Central memory CD8-positive, alpha-beta T cell (primary cell): Measurements from ENCODE around the gene BICD1.

ENCODE experiments used
- ATAC-seq: fragments of 150-1000 bp; cut with Tn5 transposase; replicated peaks from 2 replicates; pipeline ENCODE4 v1.10.0; 2022; ENCODE audit warnings: mild to moderate bottlenecking, moderate FRiP score, moderate number of reproducible peaks; ENCODE audit not compliant: poor library complexity, severe bottlenecking; ENCODE audit errors: extremely low read depth
- DNase-seq, 2 donors: peaks; one replicate each; pipeline ENCODE4 v3.0.0; 2021; ENCODE audit warnings: low spot score in 2 of 2
- H3K27ac Mint-ChIP-seq: one replicate; pipeline ENCODE4 v1.8.0; 2022; ENCODE audit warnings: low read depth, mild to moderate bottlenecking, moderate library complexity, mixed read lengths
- H3K27me3 Mint-ChIP-seq: one replicate; pipeline ENCODE4 v1.8.0; 2022; ENCODE audit warnings: mixed read lengths
- H3K36me3 Mint-ChIP-seq: one replicate; pipeline ENCODE4 v1.8.0; 2022; ENCODE audit warnings: mild to moderate bottlenecking, moderate library complexity, mixed read lengths; ENCODE audit not compliant: insufficient read depth
- H3K4me1 Mint-ChIP-seq: one replicate; pipeline ENCODE4 v1.8.0; 2022; ENCODE audit warnings: mixed read lengths
- H3K4me3 Mint-ChIP-seq: one replicate; pipeline ENCODE4 v1.8.0; 2022; ENCODE audit warnings: mild to moderate bottlenecking, moderate library complexity, mixed read lengths
- H3K9me3 Mint-ChIP-seq: one replicate; pipeline ENCODE4 v1.8.0; 2022; ENCODE audit warnings: mixed read lengths

Gene BICD1

GRCh38 chr12:32293808-32294419 lies 187.3 kb downstream of the BICD1 start:
- Mint-ChIP-seq H3K36me3 (peaks cover 2% of the 10 kb centered on the region), H3K27me3 (no peaks in the 10 kb centered on the region), H3K27ac (no peak overlapping the region), H3K9me3 (no peaks in the 10 kb centered on the region), H3K4me3 (no peak overlapping the region), H3K4me1 (no peaks in the 10 kb centered on the region)
- ATAC-seq (no peak), DNase-seq (no peak)

DNA sequence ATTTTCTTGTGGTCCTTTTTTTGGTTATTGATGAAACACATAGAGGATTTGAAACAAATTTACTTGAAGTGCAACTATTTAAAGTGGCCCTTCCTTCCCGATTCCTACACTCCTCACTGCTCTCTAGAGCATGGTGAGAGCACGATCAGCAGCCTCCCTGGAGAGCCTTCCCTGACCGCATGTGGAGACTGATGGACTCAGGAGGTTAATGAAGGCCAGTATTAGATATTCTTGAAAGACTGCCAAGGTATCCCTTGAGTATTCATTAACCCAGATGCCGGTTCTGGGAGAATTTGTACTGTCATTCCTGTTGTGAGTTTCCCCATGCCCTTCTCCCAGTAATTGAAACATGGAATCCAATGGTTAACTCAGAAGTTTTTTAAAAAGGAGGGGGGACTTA lies 189.9 kb downstream of the BICD1 start:
- no peak overlapping the region for H3K4me3 Mint-ChIP-seq
- H3K36me3 Mint-ChIP-seq: peaks cover 1% of the 10 kb centered on the region
- no peak overlapping the region for H3K27ac Mint-ChIP-seq
- no peaks in the 10 kb centered on the region for H3K4me1 Mint-ChIP-seq
- no peaks in the 10 kb centered on the region for H3K27me3 Mint-ChIP-seq
- DNase-seq: no peak
- ATAC-seq: no peak
- H3K9me3 Mint-ChIP-seq: no peaks in the 10 kb centered on the region

DNA sequence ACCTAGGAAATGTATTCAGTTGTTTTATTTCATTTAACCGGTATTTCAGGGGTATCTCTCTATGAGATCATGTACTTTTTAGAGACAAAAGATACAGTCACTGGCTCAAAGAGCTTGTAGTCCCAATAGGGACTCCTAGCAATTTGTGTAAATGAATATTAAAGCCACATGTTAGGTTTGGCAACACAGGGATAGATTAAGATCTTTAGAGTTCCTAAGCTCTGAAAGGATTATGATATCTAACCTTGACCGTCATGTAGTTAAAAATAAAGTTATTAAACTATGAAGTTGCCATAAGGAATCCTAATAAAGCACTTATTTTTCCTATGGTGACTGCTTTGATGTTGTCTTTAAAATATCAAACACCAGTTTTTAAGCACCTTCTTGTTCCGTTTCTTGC lies 192.3 kb downstream of the BICD1 start:
- DNase-seq: no peak
- Mint-ChIP-seq H3K27ac (no peak overlapping the region), H3K4me1 (no peaks in the 10 kb centered on the region), H3K36me3 (peaks cover 1% of the 10 kb centered on the region), H3K4me3 (no peak overlapping the region), H3K27me3 (no peaks in the 10 kb centered on the region), H3K9me3 (no peaks in the 10 kb centered on the region)
- no peak for ATAC-seq

DNA sequence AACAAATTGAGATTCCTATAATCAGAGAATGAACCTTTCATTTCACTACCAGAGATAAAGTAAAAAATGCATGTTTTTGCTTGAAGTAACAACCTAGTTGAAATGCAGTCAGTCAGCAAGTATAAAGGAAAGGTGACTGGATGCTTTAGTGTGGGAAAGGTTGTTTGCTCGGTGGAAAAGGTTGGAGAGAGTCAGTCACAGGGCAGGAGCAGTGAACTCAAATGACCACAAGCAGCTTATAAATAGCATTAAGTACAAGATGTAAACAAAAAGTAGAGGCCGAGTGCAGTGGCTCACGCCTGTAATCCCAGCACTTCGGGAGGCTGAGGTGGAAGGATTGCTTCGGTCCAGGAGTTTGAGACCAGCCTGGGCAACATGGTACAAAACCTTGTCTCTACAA lies 194.6 kb downstream of the BICD1 start:
- DNase-seq: no peak
- no peak for ATAC-seq
- no peaks in the 10 kb centered on the region for H3K4me1 Mint-ChIP-seq
- no peaks in the 10 kb centered on the region for H3K9me3 Mint-ChIP-seq
- no peak overlapping the region for H3K4me3 Mint-ChIP-seq
- H3K27ac Mint-ChIP-seq: no peak overlapping the region
- H3K27me3 Mint-ChIP-seq: no peaks in the 10 kb centered on the region
- H3K36me3 Mint-ChIP-seq: peaks cover under 1% of the 10 kb centered on the region

DNA sequence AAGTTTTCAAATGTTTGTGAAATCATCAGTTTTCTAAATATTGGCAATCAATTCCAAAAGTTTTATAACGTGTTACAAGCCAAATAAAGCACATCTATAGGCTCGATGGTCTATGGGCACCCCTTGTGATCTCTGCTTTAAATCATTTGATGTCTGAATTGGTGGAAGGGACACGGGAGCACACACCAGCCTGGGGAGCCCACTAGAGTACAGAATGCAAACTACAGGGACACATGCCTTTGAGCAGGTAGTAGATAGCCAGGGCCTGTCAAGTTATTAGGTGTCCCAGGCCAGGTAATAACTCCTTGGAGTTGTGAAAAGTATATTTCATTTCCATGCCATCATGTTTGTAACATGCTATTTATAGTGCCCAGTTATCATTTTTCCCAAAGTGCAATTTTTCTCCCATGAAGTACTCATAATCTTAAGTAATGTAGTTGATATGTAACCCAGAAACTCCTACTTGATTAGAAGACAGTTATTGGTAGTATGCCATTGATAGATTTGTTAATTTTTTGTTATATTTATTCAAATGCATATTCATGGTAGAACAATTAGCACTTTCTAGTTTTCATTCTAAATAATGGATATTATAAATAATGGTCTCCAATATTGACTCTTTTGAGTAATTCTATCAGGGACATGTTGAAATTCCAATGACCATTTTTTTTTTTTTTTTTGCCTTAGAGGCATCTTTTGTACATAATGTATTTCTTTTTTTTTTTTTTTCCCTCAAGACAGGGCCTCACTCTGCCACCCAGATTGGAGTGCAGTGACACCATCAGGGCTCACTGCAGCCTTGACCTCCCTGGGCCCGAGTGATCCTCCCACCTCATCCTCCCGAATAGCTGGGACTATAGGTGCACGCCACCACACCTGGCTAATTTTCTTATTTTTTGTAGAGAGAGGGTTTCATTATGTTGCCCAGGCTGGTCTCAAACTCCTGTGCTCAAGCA lies 195.8 kb downstream of the BICD1 start:
- no peaks in the 10 kb centered on the region for H3K4me1 Mint-ChIP-seq
- H3K4me3 Mint-ChIP-seq: no peak overlapping the region
- H3K27me3 Mint-ChIP-seq: no peaks in the 10 kb centered on the region
- no peak overlapping the region for H3K27ac Mint-ChIP-seq
- ATAC-seq (no peak), DNase-seq (no peak)
- peaks cover 2% of the 10 kb centered on the region for H3K36me3 Mint-ChIP-seq
- no peaks in the 10 kb centered on the region for H3K9me3 Mint-ChIP-seq

GRCh38 chr12:32303174-32303549 lies 196.5 kb downstream of the BICD1 start:
- H3K27me3 Mint-ChIP-seq: no peaks in the 10 kb centered on the region
- ATAC-seq (no peak), DNase-seq (no peak)
- no peaks in the 10 kb centered on the region for H3K4me1 Mint-ChIP-seq
- no peak overlapping the region for H3K4me3 Mint-ChIP-seq
- H3K9me3 Mint-ChIP-seq: no peaks in the 10 kb centered on the region
- H3K36me3 Mint-ChIP-seq: peaks cover 2% of the 10 kb centered on the region
- H3K27ac Mint-ChIP-seq: no peak overlapping the region

GRCh38 chr12:32305163-32305562 lies 198.5 kb downstream of the BICD1 start:
- DNase-seq: no peak
- Mint-ChIP-seq H3K36me3 (peaks cover 2% of the 10 kb centered on the region), H3K9me3 (no peaks in the 10 kb centered on the region), H3K4me3 (no peak overlapping the region), H3K27ac (no peak overlapping the region), H3K27me3 (no peaks in the 10 kb centered on the region), H3K4me1 (no peaks in the 10 kb centered on the region)
- no peak for ATAC-seq

- DNase-seq: no peak
- H3K27me3 Mint-ChIP-seq: no peaks in the 10 kb centered on the region
- no peak overlapping the region for H3K4me3 Mint-ChIP-seq
- H3K4me1 Mint-ChIP-seq: no peaks in the 10 kb centered on the region
- no peak for ATAC-seq
- peaks cover 2% of the 10 kb centered on the region for H3K36me3 Mint-ChIP-seq
- H3K9me3 Mint-ChIP-seq: no peaks in the 10 kb centered on the region
- no peak overlapping the region for H3K27ac Mint-ChIP-seq
Measured at GRCh38 chr12:32307326-32307725, 200.7 kb downstream of the BICD1 start.

DNA sequence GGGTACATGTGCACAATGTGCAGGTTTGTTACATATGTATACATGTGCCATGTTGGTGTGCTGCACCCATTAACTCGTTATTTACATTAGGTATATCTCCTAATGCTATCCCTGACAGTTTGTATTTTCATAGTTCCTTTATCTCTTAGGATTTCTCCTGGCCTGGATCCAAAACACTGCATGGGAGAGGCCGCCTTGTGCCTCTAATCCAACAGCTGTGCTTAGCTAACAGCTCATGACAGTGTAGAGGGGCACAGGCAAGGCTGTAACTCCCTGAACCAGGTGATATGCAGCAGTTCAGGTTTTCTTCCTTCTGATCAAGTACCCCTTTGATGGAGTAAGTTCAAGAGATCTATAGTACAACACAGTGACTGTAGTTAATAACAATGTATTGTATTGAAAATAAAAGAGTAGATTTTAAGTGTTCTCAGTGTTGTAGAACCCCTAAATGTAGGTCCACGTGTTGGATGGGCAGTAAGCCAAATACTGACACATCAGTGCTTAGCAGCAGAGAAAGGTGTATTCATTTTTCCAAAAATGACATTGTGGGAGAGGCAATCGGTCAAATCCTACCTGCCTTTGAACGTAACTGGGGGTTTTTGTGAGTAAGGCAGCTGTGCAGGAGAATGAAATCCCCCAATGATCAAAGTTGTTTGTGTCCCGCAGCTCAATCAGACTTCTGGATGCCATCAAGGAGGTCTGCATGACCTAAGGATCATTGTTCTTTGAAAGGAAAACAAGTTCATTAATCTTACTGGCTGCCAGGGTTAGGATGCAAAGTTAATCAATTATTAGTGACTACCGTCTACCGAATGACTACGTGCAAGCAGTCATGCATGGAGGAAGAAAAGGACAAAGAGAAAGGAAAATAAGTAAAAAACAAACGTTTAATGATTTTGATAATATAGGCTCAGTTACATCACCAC lies 203.4 kb downstream of the BICD1 start:
- no peak for ATAC-seq
- Mint-ChIP-seq H3K27ac (no peak overlapping the region), H3K36me3 (peaks cover 3% of the 10 kb centered on the region)

DNA sequence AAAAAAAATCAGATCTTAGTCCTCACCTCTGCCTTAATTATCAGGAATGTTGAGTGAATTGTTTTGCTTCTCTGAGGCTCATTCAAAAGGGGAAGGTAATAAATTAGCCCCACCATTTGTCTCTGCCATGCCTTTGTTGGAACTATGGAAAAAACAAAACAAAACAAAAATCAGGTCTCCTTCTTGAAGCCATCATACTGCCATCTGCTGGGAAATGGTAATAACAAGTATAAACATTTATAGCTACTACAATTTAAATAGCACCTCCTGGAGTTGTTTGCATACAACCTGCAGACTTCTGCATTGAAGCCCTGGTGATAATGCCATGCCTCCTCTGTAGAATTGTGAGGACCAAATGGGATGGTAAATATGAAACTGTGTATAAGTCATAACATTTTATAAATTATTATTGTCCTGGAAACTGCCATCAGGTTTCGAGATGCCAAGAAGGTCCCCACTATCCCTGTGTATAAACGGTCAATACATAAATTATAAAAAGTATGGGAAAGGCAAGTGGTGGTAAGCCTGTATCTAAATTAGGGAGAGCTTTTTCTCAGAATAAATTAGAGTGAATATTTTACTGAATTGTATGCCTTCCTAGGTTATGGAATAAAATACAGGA lies 205.5 kb downstream of the BICD1 start:
- H3K4me1 Mint-ChIP-seq: no peaks in the 10 kb centered on the region
- no peak for DNase-seq
- ATAC-seq: no peak
- H3K36me3 Mint-ChIP-seq: peaks cover 1% of the 10 kb centered on the region
- H3K9me3 Mint-ChIP-seq: no peaks in the 10 kb centered on the region
- H3K27me3 Mint-ChIP-seq: no peaks in the 10 kb centered on the region
- no peak overlapping the region for H3K27ac Mint-ChIP-seq
- no peak overlapping the region for H3K4me3 Mint-ChIP-seq

More for the DNA sequence above, 203.4 kb downstream of the BICD1 start:
- Mint-ChIP-seq H3K4me1 (no peaks in the 10 kb centered on the region), H3K27me3 (no peaks in the 10 kb centered on the region), H3K9me3 (no peaks in the 10 kb centered on the region), H3K4me3 (no peak overlapping the region)
- DNase-seq: no peak

GRCh38 chr12:32322354-32322753 lies 215.7 kb downstream of the BICD1 start:
- Mint-ChIP-seq H3K36me3 (peaks cover 2% of the 10 kb centered on the region), H3K27me3 (no peaks in the 10 kb centered on the region), H3K4me3 (no peak overlapping the region), H3K9me3 (no peaks in the 10 kb centered on the region), H3K4me1 (no peaks in the 10 kb centered on the region), H3K27ac (no peak overlapping the region)
- DNase-seq (no peak), ATAC-seq (no peak)

GRCh38 chr12:32331133-32331532 lies 224.5 kb downstream of the BICD1 start:
- no peak for ATAC-seq
- Mint-ChIP-seq H3K4me1 (no peaks in the 10 kb centered on the region), H3K36me3 (peaks cover 2% of the 10 kb centered on the region), H3K27me3 (no peaks in the 10 kb centered on the region), H3K27ac (no peak overlapping the region), H3K9me3 (no peaks in the 10 kb centered on the region), H3K4me3 (no peak overlapping the region)
- no peak for DNase-seq
